Measurements from ENCODE around the gene S100Z. TPM values are rescaled to one million over a fixed set of nuclear protein-coding genes. Genes with fewer than 3 reads are reported as not detected.

S100Z gene
- total and polyA plus RNA-seq, 9 of the 15 experiments (the other 6 are each of a cell fraction or from before 2014, with no cell fraction given) = 0.15 to 0.42 (median 0.20) TPM; not detected in 6

DNA sequence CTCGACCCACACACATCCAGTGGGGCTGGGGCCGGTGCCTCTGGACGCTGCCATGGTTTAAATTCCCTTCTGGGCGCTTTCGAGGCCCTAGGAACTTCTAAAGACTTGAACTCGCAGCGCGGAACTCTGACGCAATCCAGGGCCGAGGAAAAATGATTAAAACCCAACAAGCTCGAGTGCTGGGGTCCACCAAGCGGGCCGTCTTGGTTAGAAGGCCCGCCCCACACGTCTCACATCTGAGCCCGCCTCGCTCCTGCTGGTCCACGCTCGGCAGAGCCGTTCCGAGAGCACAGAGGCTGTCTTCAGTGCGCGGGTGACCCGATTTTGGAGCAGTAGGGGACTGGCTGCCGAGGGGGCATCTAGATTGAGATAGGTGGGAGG lies 104.6 kb downstream of the S100Z start (continued):
- TF ChIP-seq SIX5 (IDR thresholded peaks at IDR 0.05; ENCODE audit: borderline replicate concordance in 1 of 2, insufficient read depth in 1 of 2, low read depth in 1 of 2, low read length in 2 of 2) = no peak
- no peak for TF ChIP-seq SIN3A (IDR thresholded peaks at IDR 0.05; ENCODE audit: borderline replicate concordance in 2 of 2, control insufficient read depth in 1 of 2, low read depth in 2 of 2, low read length in 2 of 2)

DNA sequence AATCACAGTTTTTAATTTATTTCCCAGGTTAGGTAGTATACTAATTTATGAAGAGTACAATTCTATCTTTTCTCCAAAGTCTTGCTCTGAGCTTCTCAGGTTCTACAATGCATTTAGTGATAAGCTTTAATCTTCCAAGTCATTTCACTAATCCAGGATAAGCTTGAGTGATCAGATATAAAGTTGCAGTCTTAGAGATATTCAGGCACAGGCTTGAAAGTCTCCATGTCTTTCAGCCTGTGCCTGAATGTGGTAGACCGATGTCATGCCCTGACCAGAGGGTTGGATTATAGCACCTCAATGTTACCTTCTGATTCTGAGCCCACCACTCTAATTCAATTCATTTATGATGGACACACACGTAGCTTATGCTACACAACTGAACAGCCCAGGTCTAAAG lies 106.2 kb downstream of the S100Z start:
- H3K36me3 ChIP-seq (ENCODE audit: control insufficient read depth, insufficient read depth, low read length) = no peaks in the 10 kb centered on the region
- intact Hi-C loops (cut with micrococcal nuclease) = no loop called here
- 52% methylated on average over 2 of the region's 2 CpGs for WGBS (ENCODE audit: insufficient coverage, low coverage, missing lambda C conversion rate)

More for the DNA sequence above, 106.2 kb downstream of the S100Z start:
- Histone ChIP-seq H3K27ac (ENCODE audit: extremely low read depth, low read depth, low read length) (no peak overlapping the region), H3K79me2 (ENCODE audit: control insufficient read depth, insufficient read depth, low read length) (no peaks in the 10 kb centered on the region), H3K4me1 (replicated peaks in 1 of 2; ENCODE audit: control insufficient read depth in 2 of 2, insufficient read depth in 2 of 2, low read length in 2 of 2) (peaks cover 7 to 12% of the 10 kb centered on the region in 2 experiments; a peak in 2 of 5 replicates), H3K9me3 (replicated peaks; ENCODE audit: control insufficient read depth, insufficient read depth, low read depth, low read length) (no peaks in the 10 kb centered on the region), H2AFZ (ENCODE audit: low read depth, low read length) (no peak overlapping the region), H3K27me3 (ENCODE audit: control insufficient read depth in 2 of 2, insufficient read depth in 2 of 2, low read length in 2 of 2) (no peaks in the 10 kb centered on the region; a peak in 1 of 5 replicates), H3K9me1 (ENCODE audit: control insufficient read depth, insufficient read depth, low read length) (no peaks in the 10 kb centered on the region), H3K4me3 (no peak overlapping the region), H3K9ac (ENCODE audit: insufficient read depth in 1 of 2, low read depth in 2 of 2, low read length in 2 of 2) (no peak overlapping the region), H3K4me2 (ENCODE audit: insufficient read depth, low read length) (no peak overlapping the region), H4K20me1 (replicated peaks; ENCODE audit: control insufficient read depth, insufficient read depth, low read length) (0 out of 2 replicates have a peak, but pooled peaks cover 3% of the 10 kb centered on the region)
- ATAC-seq (no peak), DNase-seq (ENCODE audit: extremely low read depth in 1 of 4, low spot score in 3 of 4) (no peak), FAIRE-seq (no peak)
- no TSS peak for BruUV-seq (replicated peaks)
- in situ Hi-C loops (cut with MboI) = no loop called here
- CTCF ChIA-PET (ENCODE audit: low intra/inter-chr PET ratio) = no interaction called here
- POLR2A ChIA-PET = interaction anchor here (0.6 kb wide), 1 partner anchor 15 kb away, joined by 3 read pairs; no protein-coding TSS in a partner anchor
- no peak for TF ChIP-seq LARP7 (IDR thresholded peaks at IDR 0.05)
- TF ChIP-seq, protein P1, sequence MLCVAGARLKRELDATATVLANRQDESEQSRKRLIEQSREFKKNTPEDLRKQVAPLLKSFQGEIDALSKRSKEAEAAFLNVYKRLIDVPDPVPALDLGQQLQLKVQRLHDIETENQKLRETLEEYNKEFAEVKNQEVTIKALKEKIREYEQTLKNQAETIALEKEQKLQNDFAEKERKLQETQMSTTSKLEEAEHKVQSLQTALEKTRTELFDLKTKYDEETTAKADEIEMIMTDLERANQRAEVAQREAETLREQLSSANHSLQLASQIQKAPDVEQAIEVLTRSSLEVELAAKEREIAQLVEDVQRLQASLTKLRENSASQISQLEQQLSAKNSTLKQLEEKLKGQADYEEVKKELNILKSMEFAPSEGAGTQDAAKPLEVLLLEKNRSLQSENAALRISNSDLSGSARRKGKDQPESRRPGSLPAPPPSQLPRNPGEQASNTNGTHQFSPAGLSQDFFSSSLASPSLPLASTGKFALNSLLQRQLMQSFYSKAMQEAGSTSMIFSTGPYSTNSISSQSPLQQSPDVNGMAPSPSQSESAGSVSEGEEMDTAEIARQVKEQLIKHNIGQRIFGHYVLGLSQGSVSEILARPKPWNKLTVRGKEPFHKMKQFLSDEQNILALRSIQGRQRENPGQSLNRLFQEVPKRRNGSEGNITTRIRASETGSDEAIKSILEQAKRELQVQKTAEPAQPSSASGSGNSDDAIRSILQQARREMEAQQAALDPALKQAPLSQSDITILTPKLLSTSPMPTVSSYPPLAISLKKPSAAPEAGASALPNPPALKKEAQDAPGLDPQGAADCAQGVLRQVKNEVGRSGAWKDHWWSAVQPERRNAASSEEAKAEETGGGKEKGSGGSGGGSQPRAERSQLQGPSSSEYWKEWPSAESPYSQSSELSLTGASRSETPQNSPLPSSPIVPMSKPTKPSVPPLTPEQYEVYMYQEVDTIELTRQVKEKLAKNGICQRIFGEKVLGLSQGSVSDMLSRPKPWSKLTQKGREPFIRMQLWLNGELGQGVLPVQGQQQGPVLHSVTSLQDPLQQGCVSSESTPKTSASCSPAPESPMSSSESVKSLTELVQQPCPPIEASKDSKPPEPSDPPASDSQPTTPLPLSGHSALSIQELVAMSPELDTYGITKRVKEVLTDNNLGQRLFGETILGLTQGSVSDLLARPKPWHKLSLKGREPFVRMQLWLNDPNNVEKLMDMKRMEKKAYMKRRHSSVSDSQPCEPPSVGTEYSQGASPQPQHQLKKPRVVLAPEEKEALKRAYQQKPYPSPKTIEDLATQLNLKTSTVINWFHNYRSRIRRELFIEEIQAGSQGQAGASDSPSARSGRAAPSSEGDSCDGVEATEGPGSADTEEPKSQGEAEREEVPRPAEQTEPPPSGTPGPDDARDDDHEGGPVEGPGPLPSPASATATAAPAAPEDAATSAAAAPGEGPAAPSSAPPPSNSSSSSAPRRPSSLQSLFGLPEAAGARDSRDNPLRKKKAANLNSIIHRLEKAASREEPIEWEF (CRISPR knock-in tag; IDR thresholded peaks at IDR 0.05) = no peak
- no peak for TF ChIP-seq GATAD2A (IDR thresholded peaks at IDR 0.05)
